ENCODE measurements around the gene CASKIN2. TPM values are rescaled to one million over a fixed set of nuclear protein-coding genes. Genes with fewer than 3 reads are reported as not detected.

CASKIN2 gene
- total RNA-seq, 1 donor from 2014 or later = 1.6 TPM

- H3K27ac Mint-ChIP-seq = no peak overlapping the region
- H3K9me3 Mint-ChIP-seq = no peaks in the 10 kb centered on the region
- H3K4me3 Mint-ChIP-seq = no peak overlapping the region
- no peak for DNase-seq
- H3K27me3 Mint-ChIP-seq = no peaks in the 10 kb centered on the region
- intact Hi-C loops (cut with micrococcal nuclease) = no loop called here
- H3K36me3 Mint-ChIP-seq (ENCODE audit: low read depth) = peaks cover 21% of the 10 kb centered on the region
- H3K4me1 Mint-ChIP-seq = peaks cover 2% of the 10 kb centered on the region
Observed at GRCh38 chr17:75476271-75476671, 39.1 kb downstream of the CASKIN2 start.

GRCh38 chr17:75475851-75476250 lies 39.5 kb downstream of the CASKIN2 start:
- H3K4me1 Mint-ChIP-seq = peaks cover 2% of the 10 kb centered on the region
- H3K36me3 Mint-ChIP-seq (ENCODE audit: low read depth) = peaks cover 22% of the 10 kb centered on the region
- H3K27ac Mint-ChIP-seq = no peak overlapping the region
- no peak for DNase-seq
- no peaks in the 10 kb centered on the region for H3K9me3 Mint-ChIP-seq
- intact Hi-C loops (cut with micrococcal nuclease) = no loop called here
- H3K4me3 Mint-ChIP-seq = no peak overlapping the region
- H3K27me3 Mint-ChIP-seq = no peaks in the 10 kb centered on the region

- Mint-ChIP-seq H3K4me1 (peaks cover 2% of the 10 kb centered on the region), H3K27ac (no peak overlapping the region), H3K4me3 (no peak overlapping the region), H3K27me3 (no peaks in the 10 kb centered on the region), H3K36me3 (ENCODE audit: low read depth) (peaks cover 22% of the 10 kb centered on the region), H3K9me3 (no peaks in the 10 kb centered on the region)
- no peak for DNase-seq
- intact Hi-C loops (cut with micrococcal nuclease) = no loop called here
Observed at GRCh38 chr17:75475144-75475835, 40.0 kb downstream of the CASKIN2 start.

- Mint-ChIP-seq H3K36me3 (ENCODE audit: low read depth) (peaks cover 22% of the 10 kb centered on the region), H3K4me1 (peaks cover 2% of the 10 kb centered on the region), H3K4me3 (no peak overlapping the region), H3K27me3 (no peaks in the 10 kb centered on the region), H3K9me3 (no peaks in the 10 kb centered on the region), H3K27ac (no peak overlapping the region)
- intact Hi-C loops (cut with micrococcal nuclease) = no loop called here
- DNase-seq = no peak
Observed at GRCh38 chr17:75474736-75475135, 40.6 kb downstream of the CASKIN2 start.

GRCh38 chr17:75473246-75473645 lies 42.1 kb downstream of the CASKIN2 start:
- intact Hi-C loops (cut with micrococcal nuclease) = no loop called here
- no peak overlapping the region for H3K4me3 Mint-ChIP-seq
- H3K36me3 Mint-ChIP-seq (ENCODE audit: low read depth) = peaks cover 22% of the 10 kb centered on the region
- no peaks in the 10 kb centered on the region for H3K27me3 Mint-ChIP-seq
- no peak overlapping the region for H3K27ac Mint-ChIP-seq
- no peaks in the 10 kb centered on the region for H3K9me3 Mint-ChIP-seq
- peaks cover 2% of the 10 kb centered on the region for H3K4me1 Mint-ChIP-seq
- DNase-seq = no peak

GRCh38 chr17:75472119-75472518 lies 43.2 kb downstream of the CASKIN2 start:
- no peak for DNase-seq
- Mint-ChIP-seq H3K9me3 (no peaks in the 10 kb centered on the region), H3K4me1 (peaks cover 2% of the 10 kb centered on the region), H3K27ac (no peak overlapping the region), H3K4me3 (no peak overlapping the region), H3K36me3 (ENCODE audit: low read depth) (peaks cover 22% of the 10 kb centered on the region), H3K27me3 (no peaks in the 10 kb centered on the region)
- intact Hi-C loops (cut with micrococcal nuclease) = no loop called here

GRCh38 chr17:75471207-75471606 lies 44.1 kb downstream of the CASKIN2 start:
- H3K4me3 Mint-ChIP-seq = no peak overlapping the region
- H3K36me3 Mint-ChIP-seq (ENCODE audit: low read depth) = peaks cover 21% of the 10 kb centered on the region
- H3K27ac Mint-ChIP-seq = no peak overlapping the region
- intact Hi-C loops (cut with micrococcal nuclease) = no loop called here
- H3K27me3 Mint-ChIP-seq = no peaks in the 10 kb centered on the region
- H3K4me1 Mint-ChIP-seq = peaks cover 2% of the 10 kb centered on the region
- DNase-seq = no peak
- H3K9me3 Mint-ChIP-seq = no peaks in the 10 kb centered on the region

- H3K9me3 Mint-ChIP-seq = no peaks in the 10 kb centered on the region
- peaks cover 6% of the 10 kb centered on the region for H3K4me1 Mint-ChIP-seq
- H3K4me3 Mint-ChIP-seq = no peak overlapping the region
- H3K27ac Mint-ChIP-seq = no peak overlapping the region
- intact Hi-C loops (cut with micrococcal nuclease) = no loop called here
- no peak for DNase-seq
- H3K27me3 Mint-ChIP-seq = no peaks in the 10 kb centered on the region
- peaks cover 24% of the 10 kb centered on the region for H3K36me3 Mint-ChIP-seq (ENCODE audit: low read depth)
Observed at GRCh38 chr17:75468779-75469373, 46.5 kb downstream of the CASKIN2 start.

GRCh38 chr17:75468291-75468754 lies 47.0 kb downstream of the CASKIN2 start:
- Mint-ChIP-seq H3K4me1 (peaks cover 7% of the 10 kb centered on the region), H3K27ac (no peak overlapping the region), H3K4me3 (no peak overlapping the region), H3K9me3 (no peaks in the 10 kb centered on the region), H3K36me3 (ENCODE audit: low read depth) (peaks cover 23% of the 10 kb centered on the region), H3K27me3 (no peaks in the 10 kb centered on the region)
- intact Hi-C loops (cut with micrococcal nuclease) = no loop called here
- no peak for DNase-seq

- Mint-ChIP-seq H3K9me3 (no peaks in the 10 kb centered on the region), H3K27ac (no peak overlapping the region)
Observed at GRCh38 chr17:75465039-75465438, 50.3 kb downstream of the CASKIN2 start.

GRCh38 chr17:75463603-75464002 lies 51.7 kb downstream of the CASKIN2 start:
- H3K36me3 Mint-ChIP-seq (ENCODE audit: low read depth) = peaks cover 10% of the 10 kb centered on the region
- H3K4me3 Mint-ChIP-seq = no peak overlapping the region
- H3K4me1 Mint-ChIP-seq = peaks cover 13% of the 10 kb centered on the region
- H3K27me3 Mint-ChIP-seq = no peaks in the 10 kb centered on the region
- DNase-seq = no peak
- H3K27ac Mint-ChIP-seq = peak overlapping the region; percentile 21
- no peaks in the 10 kb centered on the region for H3K9me3 Mint-ChIP-seq
- intact Hi-C loops (cut with micrococcal nuclease) = no loop called here

More at GRCh38 chr17:75465039-75465438, 50.3 kb downstream of the CASKIN2 start:
- H3K27me3 Mint-ChIP-seq = no peaks in the 10 kb centered on the region
- DNase-seq = no peak
- H3K4me1 Mint-ChIP-seq = peaks cover 10% of the 10 kb centered on the region
- no peak overlapping the region for H3K4me3 Mint-ChIP-seq
- intact Hi-C loops (cut with micrococcal nuclease) = no loop called here
- peaks cover 10% of the 10 kb centered on the region for H3K36me3 Mint-ChIP-seq (ENCODE audit: low read depth)

GRCh38 chr17:75460295-75460694 lies 55.0 kb downstream of the CASKIN2 start:
- DNase-seq = no peak
- H3K27ac Mint-ChIP-seq = no peak overlapping the region
- peaks cover 29% of the 10 kb centered on the region for H3K4me1 Mint-ChIP-seq
- no peaks in the 10 kb centered on the region for H3K9me3 Mint-ChIP-seq
- intact Hi-C loops (cut with micrococcal nuclease) = no loop called here
- H3K27me3 Mint-ChIP-seq = no peaks in the 10 kb centered on the region
- peaks cover 13% of the 10 kb centered on the region for H3K36me3 Mint-ChIP-seq (ENCODE audit: low read depth)
- no peak overlapping the region for H3K4me3 Mint-ChIP-seq

GRCh38 chr17:75459590-75460267 lies 55.6 kb downstream of the CASKIN2 start:
- H3K4me1 Mint-ChIP-seq = peaks cover 26% of the 10 kb centered on the region
- intact Hi-C loops (cut with micrococcal nuclease) = no loop called here
- H3K27ac Mint-ChIP-seq = no peak overlapping the region
- no peaks in the 10 kb centered on the region for H3K27me3 Mint-ChIP-seq
- H3K36me3 Mint-ChIP-seq (ENCODE audit: low read depth) = peaks cover 13% of the 10 kb centered on the region
- no peaks in the 10 kb centered on the region for H3K9me3 Mint-ChIP-seq
- no peak overlapping the region for H3K4me3 Mint-ChIP-seq
- no peak for DNase-seq

GRCh38 chr17:75459246-75459589 lies 56.1 kb downstream of the CASKIN2 start:
- Mint-ChIP-seq H3K4me1 (peaks cover 29% of the 10 kb centered on the region), H3K27ac (no peak overlapping the region), H3K9me3 (no peaks in the 10 kb centered on the region), H3K4me3 (no peak overlapping the region), H3K36me3 (ENCODE audit: low read depth) (peaks cover 11% of the 10 kb centered on the region), H3K27me3 (no peaks in the 10 kb centered on the region)
- no peak for DNase-seq
- intact Hi-C loops (cut with micrococcal nuclease) = no loop called here
